ENCODE results near the gene SERINC4. TPM values are rescaled to one million over a fixed set of nuclear protein-coding genes. Genes with fewer than 3 reads are reported as not detected.

SERINC4 gene
- polyA plus RNA-seq, 1 of the 3 experiments (the other 2 are of a cell fraction): 0.05 TPM

GRCh38 chr15:43774062-43774461 is 26.0 kb downstream of the SERINC4 start:
- WGBS (ENCODE audit: low lambda C conversion rate): 94% methylated on average over 4 of the region's 4 CpGs
- Histone ChIP-seq H3K27ac (ENCODE audit: low read depth in 2 of 2, low read length in 1 of 2) (no peak overlapping the region), H3K4me3 (ENCODE audit: low read depth in 2 of 2, low read length in 1 of 2) (no peak overlapping the region), H3K79me2 (ENCODE audit: insufficient read depth) (no peaks in the 10 kb centered on the region), H3F3A (replicated peaks; ENCODE audit: insufficient read depth) (peaks cover 55% of the 10 kb centered on the region), H4K20me1 (ENCODE audit: insufficient read depth) (peaks cover 3% of the 10 kb centered on the region; the same call in 1 of the 2 replicates), H3K9me2 (no peaks in the 10 kb centered on the region), H3K27me3 (ENCODE audit: insufficient read depth) (no peaks in the 10 kb centered on the region), H2AFZ (ENCODE audit: low read depth) (no peak overlapping the region), H3K4me2 (no peak overlapping the region), H3K4me1 (ENCODE audit: control insufficient read depth in 1 of 2, insufficient read depth in 2 of 2, low read depth in 1 of 2, low read length in 1 of 2) (peaks cover 0 to 3% of the 10 kb centered on the region in 2 experiments; a peak in 1 of 4 replicates), H3K9me3 (no peaks in the 10 kb centered on the region), H3K36me3 (replicated peaks in 1 of 2; ENCODE audit: control insufficient read depth in 1 of 2, insufficient read depth in 2 of 2, low read length in 1 of 2) (peaks cover 32 to 42% of the 10 kb centered on the region in 2 experiments), H3K9ac (no peak overlapping the region)
- ChIA-PET CTCF (interaction anchor here (3.0 kb wide), 1 partner anchor 16 kb away, joined by 13 read pairs; no protein-coding TSS in a partner anchor), POLR2A (no interaction called here)
- TF ChIP-seq SIN3A (IDR thresholded peaks at IDR 0.05; ENCODE audit: borderline replicate concordance, low read depth, low read length): no peak
- TF ChIP-seq USF2 (IDR thresholded peaks at IDR 0.05; ENCODE audit: borderline replicate concordance, low read depth, low read length): no peak
- TF ChIP-seq RAD21 (IDR thresholded peaks at IDR 0.05; ENCODE audit: low read length): no peak
- TF ChIP-seq POLR2AphosphoS5 (IDR thresholded peaks at IDR 0.05; ENCODE audit: low read depth, low read length): no peak
- no peak for TF ChIP-seq EP300 (IDR thresholded peaks at IDR 0.05; ENCODE audit: borderline replicate concordance in 1 of 2, low read depth in 1 of 2, low read length in 1 of 2)
- no peak for TF ChIP-seq RXRA (IDR thresholded peaks at IDR 0.05; ENCODE audit: borderline replicate concordance, low read depth)
- no peak for TF ChIP-seq MEF2A (IDR thresholded peaks at IDR 0.05; ENCODE audit: borderline replicate concordance, low read depth)
- TF ChIP-seq EZH2phosphoT487 (IDR thresholded peaks at IDR 0.05; ENCODE audit: borderline replicate concordance, low read depth): no peak
- TF ChIP-seq REST (IDR thresholded peaks at IDR 0.05; ENCODE audit: low read depth, low read length): no peak
- no peak for TF ChIP-seq FOXJ3 (CRISPR knock-in tag; IDR thresholded peaks at IDR 0.05)
- no peak for TF ChIP-seq FOSL2 (IDR thresholded peaks at IDR 0.05; ENCODE audit: borderline replicate concordance, low read depth)
- TF ChIP-seq ELF1 (IDR thresholded peaks at IDR 0.05): no peak
- TF ChIP-seq CTCF (IDR thresholded peaks at IDR 0.05): no peak
- no peak for DNase-seq
